ENCODE results near the gene PCDHGA1. TPM values are rescaled to one million over a fixed set of nuclear protein-coding genes. Genes with fewer than 3 reads are reported as not detected.

The PCDHGA1 gene
- total RNA-seq, 2 experiments from 2014 or later = not detected

DNA sequence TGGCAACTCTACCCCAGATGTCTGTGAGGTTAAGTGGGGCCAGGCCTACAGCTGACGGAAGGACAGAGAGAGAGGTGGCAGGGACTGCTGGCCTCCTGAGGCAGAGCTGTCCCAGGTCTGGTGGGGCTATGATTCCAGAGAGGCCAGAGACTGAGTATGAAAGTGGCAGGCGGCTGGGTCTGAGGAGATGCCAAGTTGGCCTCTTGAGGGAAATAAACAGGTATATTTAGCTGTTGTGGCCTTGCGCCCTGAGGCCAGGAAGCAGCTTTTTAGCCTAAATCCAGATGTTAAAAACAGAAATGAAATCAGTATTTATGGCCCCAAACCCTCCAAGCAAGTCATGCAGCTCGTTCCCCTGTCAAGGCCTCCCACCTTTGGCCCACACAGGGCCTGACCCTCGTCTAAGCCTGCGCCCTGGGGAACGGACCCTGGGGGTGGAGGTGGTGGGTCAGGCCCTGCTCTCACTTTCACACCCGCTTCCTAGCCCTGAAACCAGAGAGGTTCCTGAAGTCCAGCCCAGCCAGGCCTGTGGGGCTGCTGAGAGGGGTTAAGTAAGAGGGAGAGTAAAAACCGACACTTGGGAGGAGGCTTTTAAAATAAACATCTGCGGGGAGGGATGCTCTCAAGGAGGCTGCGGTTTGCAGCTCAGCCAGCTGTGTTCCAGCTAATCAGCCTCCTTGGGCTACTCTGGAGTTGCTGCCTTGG, 177.2 kb downstream of the PCDHGA1 start:
- POLR2A ChIA-PET = no interaction called here
- no peak overlapping the region for H3K4me3 Mint-ChIP-seq
- CTCF ChIA-PET = interaction anchor here (1.0 to 1.8 kb wide), 5 partner anchors 17 to 315 kb away, joined by 3 to 7 read pairs (median 4); partner anchors contain the start of genes PCDHB10 and PCDHGA12
- no peak for DNase-seq
- no peaks in the 10 kb centered on the region for H3K9me3 Mint-ChIP-seq
- no peaks in the 10 kb centered on the region for H3K36me3 Mint-ChIP-seq
- no peak overlapping the region for H3K27ac Mint-ChIP-seq
- H3K27me3 Mint-ChIP-seq = no peaks in the 10 kb centered on the region
- H3K4me1 Mint-ChIP-seq (ENCODE audit: low read depth) = peaks cover 9% of the 10 kb centered on the region
- intact Hi-C loops (cut with micrococcal nuclease) = no loop called here

GRCh38 chr5:141508440-141508797, 178.1 kb downstream of the PCDHGA1 start:
- no peak overlapping the region for H3K4me3 Mint-ChIP-seq
- POLR2A ChIA-PET = no interaction called here

GRCh38 chr5:141508798-141509611, 178.7 kb downstream of the PCDHGA1 start:
- POLR2A ChIA-PET = no interaction called here
- Mint-ChIP-seq H3K27ac (no peak overlapping the region), H3K4me1 (ENCODE audit: low read depth) (peaks cover 20% of the 10 kb centered on the region), H3K27me3 (no peaks in the 10 kb centered on the region), H3K36me3 (peaks cover 4% of the 10 kb centered on the region), H3K9me3 (no peaks in the 10 kb centered on the region), H3K4me3 (no peak overlapping the region)
- intact Hi-C loops (cut with micrococcal nuclease) = no loop called here
- peak; percentile 46 for DNase-seq
- CTCF ChIA-PET = interaction anchor here (0.7 to 7.9 kb wide), 7 partner anchors 9 to 322 kb away, joined by 3 to 139 read pairs (median 3); partner anchors contain the start of genes PCDHB9, PCDHGA10 and TAF7

More at GRCh38 chr5:141508440-141508797, 178.1 kb downstream of the PCDHGA1 start:
- no peak overlapping the region for H3K27ac Mint-ChIP-seq
- H3K9me3 Mint-ChIP-seq = no peaks in the 10 kb centered on the region
- peaks cover 14% of the 10 kb centered on the region for H3K4me1 Mint-ChIP-seq (ENCODE audit: low read depth)
- no peak for DNase-seq
- intact Hi-C loops (cut with micrococcal nuclease) = no loop called here
- CTCF ChIA-PET = interaction anchor here (0.7 to 7.9 kb wide), 5 partner anchors 8 to 95 kb away, joined by 3 to 59 read pairs (median 3); partner anchors contain the start of gene PCDHGA10
- no peaks in the 10 kb centered on the region for H3K27me3 Mint-ChIP-seq
- no peaks in the 10 kb centered on the region for H3K36me3 Mint-ChIP-seq

GRCh38 chr5:141510160-141510559, 179.8 kb downstream of the PCDHGA1 start:
- intact Hi-C loops (cut with micrococcal nuclease) = loop anchor here (5.0 kb wide), 2 partner anchors 98 to 288 kb away; partner anchors contain the start of genes PCDHB14 and PCDHGA10
- Mint-ChIP-seq H3K4me1 (ENCODE audit: low read depth) (peaks cover 28% of the 10 kb centered on the region), H3K36me3 (peaks cover 4% of the 10 kb centered on the region), H3K27ac (no peak overlapping the region), H3K4me3 (no peak overlapping the region), H3K9me3 (no peaks in the 10 kb centered on the region), H3K27me3 (no peaks in the 10 kb centered on the region)
- ChIA-PET CTCF (interaction anchor here (0.6 to 7.9 kb wide), 12 partner anchors 14 to 323 kb away, joined by 3 to 139 read pairs (median 4); partner anchors contain the start of genes PCDHB9, PCDHGA10, PCDHGA11 and PCDHGA12), POLR2A (no interaction called here)
- DNase-seq = no peak

DNA sequence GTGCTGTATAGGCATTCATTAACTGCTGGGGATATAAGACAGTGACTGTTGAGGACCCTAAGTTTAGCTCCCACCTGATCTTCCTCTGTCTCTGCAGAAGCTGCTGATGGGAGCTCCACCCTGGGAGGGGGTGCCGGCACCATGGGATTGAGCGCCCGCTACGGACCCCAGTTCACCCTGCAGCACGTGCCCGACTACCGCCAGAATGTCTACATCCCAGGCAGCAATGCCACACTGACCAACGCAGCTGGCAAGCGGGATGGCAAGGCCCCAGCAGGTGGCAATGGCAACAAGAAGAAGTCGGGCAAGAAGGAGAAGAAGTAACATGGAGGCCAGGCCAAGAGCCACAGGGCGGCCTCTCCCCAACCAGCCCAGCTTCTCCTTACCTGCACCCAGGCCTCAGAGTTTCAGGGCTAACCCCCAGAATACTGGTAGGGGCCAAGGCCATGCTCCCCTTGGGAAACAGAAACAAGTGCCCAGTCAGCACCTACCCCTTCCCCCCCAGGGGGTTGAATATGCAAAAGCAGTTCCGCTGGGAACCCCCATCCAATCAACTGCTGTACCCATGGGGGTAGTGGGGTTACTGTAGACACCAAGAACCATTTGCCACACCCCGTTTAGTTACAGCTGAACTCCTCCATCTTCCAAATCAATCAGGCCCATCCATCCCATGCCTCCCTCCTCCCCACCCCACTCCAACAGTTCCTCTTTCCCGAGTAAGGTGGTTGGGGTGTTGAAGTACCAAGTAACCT, 180.7 kb downstream of the PCDHGA1 start:
- Mint-ChIP-seq H3K4me1 (ENCODE audit: low read depth) (peaks cover 30% of the 10 kb centered on the region), H3K9me3 (no peaks in the 10 kb centered on the region), H3K27me3 (no peaks in the 10 kb centered on the region), H3K27ac (no peak overlapping the region), H3K36me3 (peaks cover 5% of the 10 kb centered on the region), H3K4me3 (no peak overlapping the region)
- DNase-seq = no peak
- ChIA-PET POLR2A (no interaction called here), CTCF (interaction anchor here (0.6 to 7.9 kb wide), 15 partner anchors 13 to 191 kb away, joined by 3 to 139 read pairs (median 6); partner anchors contain the start of genes PCDHGA10, PCDHGA11, PCDHGB3 and PCDHGB5)
- intact Hi-C loops (cut with micrococcal nuclease) = loop anchor here (5.0 kb wide), 2 partner anchors 99 to 289 kb away; partner anchors contain the start of genes PCDHB14 and PCDHGA10

DNA sequence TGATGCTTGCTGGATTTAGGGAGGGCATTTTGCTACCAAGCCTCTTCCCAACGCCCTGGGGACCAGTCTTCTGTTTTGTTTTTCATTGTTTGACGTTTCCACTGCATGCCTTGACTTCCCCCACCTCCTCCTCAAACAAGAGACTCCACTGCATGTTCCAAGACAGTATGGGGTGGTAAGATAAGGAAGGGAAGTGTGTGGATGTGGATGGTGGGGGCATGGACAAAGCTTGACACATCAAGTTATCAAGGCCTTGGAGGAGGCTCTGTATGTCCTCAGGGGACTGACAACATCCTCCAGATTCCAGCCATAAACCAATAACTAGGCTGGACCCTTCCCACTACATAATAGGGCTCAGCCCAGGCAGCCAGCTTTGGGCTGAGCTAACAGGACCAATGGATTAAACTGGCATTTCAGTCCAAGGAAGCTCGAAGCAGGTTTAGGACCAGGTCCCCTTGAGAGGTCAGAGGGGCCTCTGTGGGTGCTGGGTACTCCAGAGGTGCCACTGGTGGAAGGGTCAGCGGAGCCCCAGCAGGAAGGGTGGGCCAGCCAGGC, 181.5 kb downstream of the PCDHGA1 start:
- ChIA-PET POLR2A (no interaction called here), CTCF (interaction anchor here (0.8 to 7.9 kb wide), 20 partner anchors 10 to 192 kb away, joined by 3 to 139 read pairs (median 6); partner anchors contain the start of genes DIAPH1, PCDHGA10, PCDHGA11 and PCDHGA12)
- Mint-ChIP-seq H3K9me3 (no peaks in the 10 kb centered on the region), H3K4me3 (no peak overlapping the region), H3K4me1 (ENCODE audit: low read depth) (peaks cover 30% of the 10 kb centered on the region), H3K27ac (no peak overlapping the region), H3K36me3 (peaks cover 13% of the 10 kb centered on the region), H3K27me3 (no peaks in the 10 kb centered on the region)
- intact Hi-C loops (cut with micrococcal nuclease) = loop anchor here (1.0 to 5.0 kb wide), 5 partner anchors 37 to 290 kb away; partner anchors contain the start of genes PCDHB14, PCDHGA10 and PCDHGC3
- no peak for DNase-seq

DNA sequence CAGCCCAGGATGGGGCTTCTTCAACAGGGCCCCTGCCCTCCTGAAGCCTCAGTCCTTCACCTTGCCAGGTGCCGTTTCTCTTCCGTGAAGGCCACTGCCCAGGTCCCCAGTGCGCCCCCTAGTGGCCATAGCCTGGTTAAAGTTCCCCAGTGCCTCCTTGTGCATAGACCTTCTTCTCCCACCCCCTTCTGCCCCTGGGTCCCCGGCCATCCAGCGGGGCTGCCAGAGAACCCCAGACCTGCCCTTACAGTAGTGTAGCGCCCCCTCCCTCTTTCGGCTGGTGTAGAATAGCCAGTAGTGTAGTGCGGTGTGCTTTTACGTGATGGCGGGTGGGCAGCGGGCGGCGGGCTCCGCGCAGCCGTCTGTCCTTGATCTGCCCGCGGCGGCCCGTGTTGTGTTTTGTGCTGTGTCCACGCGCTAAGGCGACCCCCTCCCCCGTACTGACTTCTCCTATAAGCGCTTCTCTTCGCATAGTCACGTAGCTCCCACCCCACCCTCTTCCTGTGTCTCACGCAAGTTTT, 182.1 kb downstream of the PCDHGA1 start:
- Mint-ChIP-seq H3K27ac (no peak overlapping the region), H3K36me3 (peaks cover 19% of the 10 kb centered on the region), H3K27me3 (no peaks in the 10 kb centered on the region), H3K4me3 (peak overlapping the region; percentile 71), H3K4me1 (ENCODE audit: low read depth) (peaks cover 30% of the 10 kb centered on the region), H3K9me3 (no peaks in the 10 kb centered on the region)
- intact Hi-C loops (cut with micrococcal nuclease) = loop anchor here (1.0 to 5.0 kb wide), 5 partner anchors 37 to 290 kb away; partner anchors contain the start of genes PCDHB14, PCDHGA10 and PCDHGC3
- peak; percentile 91 for DNase-seq
- POLR2A ChIA-PET = interaction anchor here (1.5 kb wide), 1 partner anchor 11 kb away, joined by 6 read pairs; no protein-coding TSS in a partner anchor
- CTCF ChIA-PET = interaction anchor here (0.5 to 7.9 kb wide), 36 partner anchors 11 to 321 kb away, joined by 3 to 139 read pairs (median 4); partner anchors contain the start of genes DIAPH1, PCDHGA1, PCDHGA10 and PCDHGA11

- POLR2A ChIA-PET = interaction anchor here (1.0 to 1.5 kb wide), 2 partner anchors 10 to 30 kb away, joined by 3 to 6 read pairs; no protein-coding TSS in a partner anchor
- Mint-ChIP-seq H3K4me3 (peak overlapping the region; percentile 71), H3K9me3 (no peaks in the 10 kb centered on the region), H3K27ac (peak overlapping the region; percentile 74), H3K4me1 (ENCODE audit: low read depth) (peaks cover 30% of the 10 kb centered on the region), H3K36me3 (peaks cover 19% of the 10 kb centered on the region), H3K27me3 (no peaks in the 10 kb centered on the region)
- DNase-seq = peak; percentile 66
- CTCF ChIA-PET = interaction anchor here (0.5 to 7.9 kb wide), 36 partner anchors 12 to 321 kb away, joined by 3 to 139 read pairs (median 4); partner anchors contain the start of genes DIAPH1, PCDHGA1, PCDHGA10 and PCDHGA11
- intact Hi-C loops (cut with micrococcal nuclease) = loop anchor here (1.0 to 5.0 kb wide), 7 partner anchors 8 to 291 kb away; partner anchors contain the start of genes PCDHB14, PCDHGA10, PCDHGC3 and TAF7
Measured at GRCh38 chr5:141512911-141513626, 182.8 kb downstream of the PCDHGA1 start.

GRCh38 chr5:141513627-141514329, 183.5 kb downstream of the PCDHGA1 start:
- peaks cover 20% of the 10 kb centered on the region for H3K36me3 Mint-ChIP-seq
- peaks cover 30% of the 10 kb centered on the region for H3K4me1 Mint-ChIP-seq (ENCODE audit: low read depth)
- H3K27ac Mint-ChIP-seq = peak overlapping the region; percentile 74
- no peaks in the 10 kb centered on the region for H3K27me3 Mint-ChIP-seq
- H3K4me3 Mint-ChIP-seq = peak overlapping the region; percentile 71
- no peaks in the 10 kb centered on the region for H3K9me3 Mint-ChIP-seq
- intact Hi-C loops (cut with micrococcal nuclease) = loop anchor here (1.0 to 5.0 kb wide), 5 partner anchors 8 to 291 kb away; partner anchors contain the start of genes PCDHB14, PCDHGA10 and TAF7
- CTCF ChIA-PET = interaction anchor here (0.9 to 7.9 kb wide), 22 partner anchors 11 to 322 kb away, joined by 3 to 139 read pairs (median 8); partner anchors contain the start of genes PCDHGA1, PCDHGA10, PCDHGA11 and PCDHGA12
- POLR2A ChIA-PET = interaction anchor here (1.0 to 1.5 kb wide), 2 partner anchors 9 to 31 kb away, joined by 3 to 6 read pairs; no protein-coding TSS in a partner anchor
- peak; percentile 79 for DNase-seq

All from activated CD4-positive, alpha-beta memory T cell treated with anti-CD3 and anti-CD28 coated beads for 36 hours (primary cell).